Subcutaneous abdominal adipose tissue (tissue), 5 donors: ENCODE measurements around the gene RASAL1.

ENCODE experiments used
- H3K27ac ChIP-seq: one replicate; pipeline ENCODE4 v1.7.0; 2013; ENCODE audit warnings: low read depth, mild to moderate bottlenecking, inconsistent platforms, low read length, moderate library complexity
- H3K27me3 ChIP-seq, 5 donors: one replicate each; pipeline ENCODE4 v1.7.0; 2013; ENCODE audit warnings: low read length in 5 of 5, inconsistent platforms in 1 of 5; ENCODE audit not compliant: control insufficient read depth in 5 of 5, insufficient read depth in 4 of 5
- H3K36me3 ChIP-seq, 5 donors: one replicate each; pipeline ENCODE4 v1.7.0; 2013; ENCODE audit warnings: low read length in 5 of 5; ENCODE audit not compliant: control insufficient read depth in 5 of 5, insufficient read depth in 5 of 5
- H3K4me1 ChIP-seq, 5 donors: one replicate each; pipeline ENCODE4 v1.7.0; 2013; ENCODE audit warnings: low read length in 5 of 5, mild to moderate bottlenecking in 3 of 5, moderate library complexity in 1 of 5; ENCODE audit not compliant: control insufficient read depth in 5 of 5, insufficient read depth in 5 of 5
- H3K4me3 ChIP-seq, 5 donors: one replicate each; pipeline ENCODE4 v1.7.0; 2013; ENCODE audit warnings: low read length in 5 of 5, low read depth in 1 of 5
- H3K9ac ChIP-seq, 5 donors: one replicate each; pipeline ENCODE4 v1.7.0; 2013; ENCODE audit warnings: low read length in 5 of 5, mild to moderate bottlenecking in 4 of 5, moderate library complexity in 3 of 5
- H3K9me3 ChIP-seq, 5 donors: one replicate each; pipeline ENCODE4 v1.7.0; 2013; ENCODE audit warnings: low read length in 5 of 5; ENCODE audit not compliant: control insufficient read depth in 5 of 5
- donor health status: healthy.
- donor health status: healthy.
- donor health status: healthy.
- donor health status: healthy.
- donor health status: healthy.

The RASAL1 gene

GRCh38 chr12:113082486-113083148 is 52.9 kb downstream of the RASAL1 start:
- Histone ChIP-seq H3K27ac (peak overlapping the region; percentile 93), H3K4me3 (no peak overlapping the region), H3K36me3 (peaks cover 0 to 6% (median 3%) of the 10 kb centered on the region in 5 donors)

GRCh38 chr12:113081873-113082272 is 53.7 kb downstream of the RASAL1 start:
- no peaks in the 10 kb centered on the region for H3K9me3 ChIP-seq
- peaks cover 0 to 8% (median 4%) of the 10 kb centered on the region in 5 donors for H3K36me3 ChIP-seq
- H3K27ac ChIP-seq = peak overlapping the region; percentile 93
- peaks cover 0 to 5% (median 0%) of the 10 kb centered on the region in 5 donors for H3K27me3 ChIP-seq
- peak overlapping the region in 4 of 5 donors; percentile 20 to 67 (median 46) for H3K9ac ChIP-seq
- peaks cover 6 to 73% (median 34%) of the 10 kb centered on the region in 5 donors for H3K4me1 ChIP-seq
- H3K4me3 ChIP-seq = peak overlapping the region in 1 of 5 donors; percentile 15

More at GRCh38 chr12:113082486-113083148, 52.9 kb downstream of the RASAL1 start:
- peaks cover 0 to 7% (median 0%) of the 10 kb centered on the region in 5 donors for H3K27me3 ChIP-seq
- H3K9ac ChIP-seq = peak overlapping the region in 1 of 5 donors; percentile 67
- H3K4me1 ChIP-seq = peaks cover 6 to 73% (median 36%) of the 10 kb centered on the region in 5 donors
- no peaks in the 10 kb centered on the region for H3K9me3 ChIP-seq

GRCh38 chr12:113077859-113078255 is 57.7 kb downstream of the RASAL1 start:
- Histone ChIP-seq H3K27me3 (peaks cover 0 to 5% (median 0%) of the 10 kb centered on the region in 5 donors), H3K9me3 (no peaks in the 10 kb centered on the region), H3K9ac (no peak overlapping the region), H3K36me3 (peaks cover 0 to 8% (median 4%) of the 10 kb centered on the region in 5 donors), H3K4me1 (peaks cover 13 to 70% (median 48%) of the 10 kb centered on the region in 5 donors), H3K4me3 (no peak overlapping the region), H3K27ac (no peak overlapping the region)

GRCh38 chr12:113077057-113077858 is 58.3 kb downstream of the RASAL1 start:
- Histone ChIP-seq H3K4me1 (peaks cover 13 to 74% (median 53%) of the 10 kb centered on the region in 5 donors), H3K4me3 (no peak overlapping the region), H3K27ac (no peak overlapping the region), H3K9ac (no peak overlapping the region), H3K27me3 (peaks cover 0 to 5% (median 0%) of the 10 kb centered on the region in 5 donors), H3K36me3 (peaks cover 0 to 8% (median 4%) of the 10 kb centered on the region in 5 donors), H3K9me3 (no peaks in the 10 kb centered on the region)

GRCh38 chr12:113075137-113075683 is 60.4 kb downstream of the RASAL1 start:
- peak overlapping the region; percentile 35 for H3K27ac ChIP-seq
- no peak overlapping the region for H3K4me3 ChIP-seq
- H3K4me1 ChIP-seq = peaks cover 16 to 74% (median 55%) of the 10 kb centered on the region in 5 donors
- H3K9me3 ChIP-seq = no peaks in the 10 kb centered on the region
- peaks cover 0 to 8% (median 4%) of the 10 kb centered on the region in 5 donors for H3K36me3 ChIP-seq
- no peak overlapping the region for H3K9ac ChIP-seq
- peaks cover 0 to 5% (median 0%) of the 10 kb centered on the region in 5 donors for H3K27me3 ChIP-seq

- no peak overlapping the region for H3K4me3 ChIP-seq
- H3K27me3 ChIP-seq = peaks cover 0 to 4% (median 0%) of the 10 kb centered on the region in 5 donors
- peak overlapping the region; percentile 95 for H3K27ac ChIP-seq
- H3K9ac ChIP-seq = no peak overlapping the region
- H3K9me3 ChIP-seq = no peaks in the 10 kb centered on the region
- peaks cover 15 to 74% (median 64%) of the 10 kb centered on the region in 5 donors for H3K4me1 ChIP-seq
- H3K36me3 ChIP-seq = peaks cover 0 to 8% (median 4%) of the 10 kb centered on the region in 5 donors
Observed at GRCh38 chr12:113073586-113073985, 62.0 kb downstream of the RASAL1 start.

- no peaks in the 10 kb centered on the region for H3K9me3 ChIP-seq
- H3K9ac ChIP-seq = peak overlapping the region in 2 of 5 donors; percentile 48 to 53
- H3K4me1 ChIP-seq = peaks cover 14 to 83% (median 72%) of the 10 kb centered on the region in 5 donors
- peak overlapping the region; percentile 95 for H3K27ac ChIP-seq
- no peaks in the 10 kb centered on the region for H3K27me3 ChIP-seq
- H3K36me3 ChIP-seq = no peaks in the 10 kb centered on the region
- H3K4me3 ChIP-seq = no peak overlapping the region
Observed at GRCh38 chr12:113072136-113072535, 63.4 kb downstream of the RASAL1 start.

GRCh38 chr12:113071135-113072112 is 64.1 kb downstream of the RASAL1 start:
- Histone ChIP-seq H3K4me3 (peak overlapping the region in 1 of 5 donors; percentile 6), H3K36me3 (peaks cover 0 to 2% (median 0%) of the 10 kb centered on the region in 5 donors), H3K27ac (peak overlapping the region; percentile 95), H3K4me1 (peaks cover 14 to 90% (median 79%) of the 10 kb centered on the region in 5 donors), H3K27me3 (no peaks in the 10 kb centered on the region), H3K9me3 (no peaks in the 10 kb centered on the region), H3K9ac (peak overlapping the region in 3 of 5 donors; percentile 48 to 65 (median 53))
